IPS-11a (cell line): ENCODE results near the gene TMEM106A.
"Not testable (repeated sequence)": the region's sequence is repeated elsewhere in the genome, so short reads cannot be mapped to it uniquely, and the experiment has no call there.

ENCODE experiments used
- H3K4me3 ChIP-seq: one replicate; pipeline ENCODE4 v1.5.1; 2013; ENCODE audit warnings: low read depth, low read length, control low read depth

The TMEM106A gene

GRCh38 chr17:43215341-43215740 is 3.7 kb downstream of the TMEM106A start:
- no peak overlapping the region for H3K4me3 ChIP-seq

GRCh38 chr17:43216369-43216761 is 4.7 kb downstream of the TMEM106A start:
- no peak overlapping the region for H3K4me3 ChIP-seq

- no peak overlapping the region for H3K4me3 ChIP-seq
Measured at GRCh38 chr17:43216762-43217613, 5.3 kb downstream of the TMEM106A start.

GRCh38 chr17:43217614-43218087 is 6.0 kb downstream of the TMEM106A start:
- no peak overlapping the region for H3K4me3 ChIP-seq

GRCh38 chr17:43219001-43219400 is 7.3 kb downstream of the TMEM106A start:
- H3K4me3 ChIP-seq, result no peak overlapping the region

GRCh38 chr17:43219746-43220380 is 8.2 kb downstream of the TMEM106A start:
- H3K4me3 ChIP-seq, result no peak overlapping the region

GRCh38 chr17:43220511-43221125 is 8.9 kb downstream of the TMEM106A start:
- no peak overlapping the region for H3K4me3 ChIP-seq

GRCh38 chr17:43224146-43224705 is 12.6 kb downstream of the TMEM106A start:
- H3K4me3 ChIP-seq, result no peak overlapping the region

- H3K4me3 ChIP-seq, result no peak overlapping the region
Measured at GRCh38 chr17:43226393-43226792, 14.7 kb downstream of the TMEM106A start.

GRCh38 chr17:43228020-43228782 is 16.5 kb downstream of the TMEM106A start, which contains the start of gene CCDC200:
Gene CCDC200, minus strand, starts transcription at chr17:43228623. Its CDS starts 69 bp downstream, at chr17:43228554.
- H3K4me3 ChIP-seq, result not testable (repeated sequence)

- H3K4me3 ChIP-seq, result not testable (repeated sequence)
Measured at GRCh38 chr17:43231205-43232020, 19.7 kb downstream of the TMEM106A start.

GRCh38 chr17:43232021-43232699 is 20.5 kb downstream of the TMEM106A start:
- H3K4me3 ChIP-seq, result not testable (repeated sequence)

GRCh38 chr17:43233263-43233662 is 21.6 kb downstream of the TMEM106A start:
- H3K4me3 ChIP-seq, result not testable (repeated sequence)

GRCh38 chr17:43233877-43234276 is 22.2 kb downstream of the TMEM106A start, which contains the start of gene RNU2-1:
Gene RNU2-1, minus strand, starts transcription at chr17:43233977.
- not testable (repeated sequence) for H3K4me3 ChIP-seq

GRCh38 chr17:43239597-43239996 is 27.9 kb downstream of the TMEM106A start:
- not testable (repeated sequence) for H3K4me3 ChIP-seq

GRCh38 chr17:43240596-43241352 is 29.1 kb downstream of the TMEM106A start:
- not testable (repeated sequence) for H3K4me3 ChIP-seq

GRCh38 chr17:43246456-43246855 is 34.8 kb downstream of the TMEM106A start:
- not testable (repeated sequence) for H3K4me3 ChIP-seq
